ENCODE measurements around the gene TAF11L8.
A peak's percentile ranks its signal among the peaks of the same experiment; 100 is the strongest.
"Not testable (repeated sequence)": the region's sequence is repeated elsewhere in the genome, so short reads cannot be mapped to it uniquely, and the experiment has no call there.

Gene TAF11L8

GRCh38 chr5:17590860-17591259, at the start of gene TAF11L8:
Gene TAF11L8 (minus strand): TSS chr5:17590960.
- not testable (repeated sequence) for DNase-seq (ENCODE audit: low read depth)

- no peak for DNase-seq (ENCODE audit: low read depth)
Observed at GRCh38 chr5:17634160-17634559, 43.4 kb upstream of the TAF11L8 start, which contains the start of gene TAF11L14. Gene TAF11L14 (plus strand): TSS chr5:17634460.

- DNase-seq (ENCODE audit: low read depth) = not testable (repeated sequence)
Observed at GRCh38 chr5:17631788-17632187, 41.0 kb upstream of the TAF11L8 start, which contains the start of gene TAF11L13. Gene TAF11L13 (plus strand): TSS chr5:17632088.

- no peak for DNase-seq (ENCODE audit: low read depth)
Observed at GRCh38 chr5:17625686-17626085, 34.9 kb upstream of the TAF11L8 start.

GRCh38 chr5:17620627-17621026, 29.9 kb upstream of the TAF11L8 start:
- DNase-seq (ENCODE audit: low read depth) = no peak

GRCh38 chr5:17619354-17619753, 28.6 kb upstream of the TAF11L8 start:
- DNase-seq (ENCODE audit: low read depth) = peak; percentile 6

GRCh38 chr5:17614872-17615605, 24.3 kb upstream of the TAF11L8 start:
- no peak for DNase-seq (ENCODE audit: low read depth)

- DNase-seq (ENCODE audit: low read depth) = not testable (repeated sequence)
Observed at GRCh38 chr5:17610092-17610491, 19.3 kb upstream of the TAF11L8 start, which contains the start of gene TAF11L12. Gene TAF11L12 (plus strand): TSS chr5:17610392.

- DNase-seq (ENCODE audit: low read depth) = not testable (repeated sequence)
Observed at GRCh38 chr5:17607461-17607860, 16.7 kb upstream of the TAF11L8 start.

- DNase-seq (ENCODE audit: low read depth) = no peak
Observed at GRCh38 chr5:17604951-17605350, 14.2 kb upstream of the TAF11L8 start.

- not testable (repeated sequence) for DNase-seq (ENCODE audit: low read depth)
Observed at GRCh38 chr5:17603880-17604279, 13.1 kb upstream of the TAF11L8 start, which contains the start of gene TAF11L11. Gene TAF11L11 (plus strand): TSS chr5:17604183.

- not testable (repeated sequence) for DNase-seq (ENCODE audit: low read depth)
Observed at GRCh38 chr5:17597728-17598127, 7.0 kb upstream of the TAF11L8 start, which contains the start of gene TAF11L10. Gene TAF11L10 (minus strand): TSS chr5:17597828.

GRCh38 chr5:17594255-17594654, 3.5 kb upstream of the TAF11L8 start, which contains the start of gene TAF11L9:
Gene TAF11L9 (minus strand): TSS chr5:17594394.
- not testable (repeated sequence) for DNase-seq (ENCODE audit: low read depth)

- not testable (repeated sequence) for DNase-seq (ENCODE audit: low read depth)
Observed at GRCh38 chr5:17585658-17586057, 5.1 kb downstream of the TAF11L8 start, which contains the start of gene TAF11L7. Gene TAF11L7 (minus strand): TSS chr5:17585758.

Measured in HS-5 (cell line).